WTC11 (cell line): Measurements from ENCODE around the gene RCOR3. TPM values are rescaled to one million over a fixed set of nuclear protein-coding genes. Genes with fewer than 3 reads are reported as not detected.

ENCODE experiments used
- ATAC-seq: fragments of 200-7000 bp; cut with Tn5 transposase; 2 replicates; pipeline ENCODE4 v1.10.0; 2021; ENCODE audit warnings: mild to moderate bottlenecking, moderate library complexity
- CTCF ChIA-PET: fragments of 300-600 bp; sonication (Branson Sonifier 250); formaldehyde crosslinking; loops from one replicate; lab custom pipeline; 2021; ENCODE audit warnings: antibody characterized with exemption; lab: Charles Lee
- POLR2A ChIA-PET: fragments of 350-600 bp; sonication (Branson Sonifier 250); formaldehyde crosslinking; loops from one replicate; lab custom pipeline; 2021; ENCODE audit warnings: antibody characterized with exemption; lab: Charles Lee
- DNase-seq: peaks from one replicate; pipeline ENCODE4 v3.0.0; 2021; ENCODE audit warnings: low spot score
- H3K27ac Mint-ChIP-seq: 2 replicates; pipeline ENCODE4 v1.8.0; 2021; ENCODE audit warnings: mixed read lengths
- H3K27me3 Mint-ChIP-seq: 2 replicates; pipeline ENCODE4 v1.8.0; 2021; ENCODE audit warnings: low read depth, mild to moderate bottlenecking, moderate library complexity, mixed read lengths
- H3K36me3 Mint-ChIP-seq: 2 replicates; pipeline ENCODE4 v1.8.0; 2021; ENCODE audit warnings: mixed read lengths
- H3K4me1 Mint-ChIP-seq: 2 replicates; pipeline ENCODE4 v1.8.0; 2022; ENCODE audit warnings: mixed read lengths
- H3K4me3 Mint-ChIP-seq: 2 replicates; pipeline ENCODE4 v1.8.0; 2021; ENCODE audit warnings: mild to moderate bottlenecking, moderate library complexity, mixed read lengths
- H3K9me3 Mint-ChIP-seq: 2 replicates; pipeline ENCODE4 v1.8.0; 2021; ENCODE audit warnings: mixed read lengths
- ETV6 ChIP-seq: sonication (generic); formaldehyde crosslinking; IDR thresholded peaks from 2 replicates; pipeline ENCODE4 v1.8.1; 2022; ENCODE audit warnings: mild to moderate bottlenecking, missing genetic modification reagents
- FOXP1 ChIP-seq: sonication (generic); formaldehyde crosslinking; IDR thresholded peaks from 2 replicates; pipeline ENCODE4 v1.8.0; 2022; ENCODE audit warnings: missing genetic modification reagents, mild to moderate bottlenecking, moderate library complexity, borderline replicate concordance
- GRHL2 ChIP-seq: fragments of 250-450 bp; sonication (Bioruptor Pico); IDR thresholded peaks from 2 replicates; pipeline ENCODE4 v1.8.0; 2022; ENCODE audit warnings: mild to moderate bottlenecking, moderate library complexity; ENCODE audit not compliant: insufficient replicate concordance, severe bottlenecking
- JAZF1 ChIP-seq: fragments of 250-450 bp; sonication (Bioruptor Pico); IDR thresholded peaks from 2 replicates; pipeline ENCODE4 v1.9.0; 2021; ENCODE audit warnings: moderate library complexity, mild to moderate bottlenecking, inconsistent platforms
- KAT7 ChIP-seq: sonication (generic); formaldehyde crosslinking; IDR thresholded peaks from 2 replicates; pipeline ENCODE4 v1.8.1; 2023; ENCODE audit warnings: missing genetic modification reagents, mild to moderate bottlenecking, borderline replicate concordance
- NFE2L1 ChIP-seq: sonication (generic); formaldehyde crosslinking; IDR thresholded peaks from 2 replicates; pipeline ENCODE4 v1.8.1; 2023; ENCODE audit warnings: missing genetic modification reagents
- RORB ChIP-seq: fragments of 250-450 bp; sonication (Bioruptor Pico); IDR thresholded peaks from 2 replicates; pipeline ENCODE4 v1.9.0; 2021; ENCODE audit warnings: mild to moderate bottlenecking
- ZBTB21 ChIP-seq: sonication (generic); formaldehyde crosslinking; IDR thresholded peaks from 2 replicates; pipeline ENCODE4 v1.8.1; 2023; ENCODE audit warnings: mild to moderate bottlenecking, missing genetic modification reagents, borderline replicate concordance
- ZNF138 ChIP-seq: sonication (generic); formaldehyde crosslinking; conservative IDR thresholded peaks from 2 replicates; pipeline ENCODE4 v1.8.1; 2022; ENCODE audit warnings: mild to moderate bottlenecking, moderate library complexity, missing genetic modification reagents
- ZNF219 ChIP-seq: sonication (generic); formaldehyde crosslinking; IDR thresholded peaks from 2 replicates; pipeline ENCODE4 v1.8.0; 2023; ENCODE audit warnings: missing genetic modification reagents, mild to moderate bottlenecking, borderline replicate concordance
- total RNA-seq: library from RNA; stranded (reverse); gene quantifications from 3 replicates; pipeline ENCODE4 v1.2.3, GENCODE V29; 2021
- TF ChIP-seq, protein P1 (sequence below): fragments of 250-450 bp; sonication (Bioruptor Pico); IDR thresholded peaks from 2 replicates; pipeline ENCODE4 v1.9.0; 2021; ENCODE audit warnings: mild to moderate bottlenecking
- TF ChIP-seq, protein P2 (sequence below): sonication (generic); formaldehyde crosslinking; IDR thresholded peaks from 2 replicates; pipeline ENCODE4 v1.8.1; 2022; ENCODE audit warnings: mild to moderate bottlenecking, missing genetic modification reagents, moderate library complexity, borderline replicate concordance
- TF ChIP-seq, protein P3 (sequence below): sonication (generic); formaldehyde crosslinking; conservative IDR thresholded peaks from 2 replicates; pipeline ENCODE4 v1.8.1; 2022; ENCODE audit warnings: mild to moderate bottlenecking, missing genetic modification reagents
- TF ChIP-seq, protein P4 (sequence below): sonication (generic); formaldehyde crosslinking; IDR thresholded peaks from 2 replicates; pipeline ENCODE4 v1.8.1; 2022; ENCODE audit warnings: mild to moderate bottlenecking, moderate library complexity, missing genetic modification reagents
- TF ChIP-seq, protein P5 (sequence below): sonication (generic); formaldehyde crosslinking; IDR thresholded peaks from 2 replicates; pipeline ENCODE4 v1.8.1; 2022; ENCODE audit warnings: low read depth, missing genetic modification reagents, borderline replicate concordance
- TF ChIP-seq, protein P6 (sequence below): sonication (generic); formaldehyde crosslinking; IDR thresholded peaks from 2 replicates; pipeline ENCODE4 v1.8.1; 2022; ENCODE audit warnings: missing genetic modification reagents, borderline replicate concordance
- TF ChIP-seq, protein P7 (sequence below): sonication (generic); formaldehyde crosslinking; IDR thresholded peaks from 2 replicates; pipeline ENCODE4 v1.8.0; 2023; ENCODE audit warnings: missing genetic modification reagents, mild to moderate bottlenecking, borderline replicate concordance
- TF ChIP-seq, protein P8 (sequence below): sonication (generic); formaldehyde crosslinking; IDR thresholded peaks from 2 replicates; pipeline ENCODE4 v1.8.1; 2022; ENCODE audit warnings: low read depth, mild to moderate bottlenecking, moderate library complexity, missing genetic modification reagents, borderline replicate concordance

The RCOR3 gene
- total RNA-seq, 1 experiment from 2014 or later = 35.9 TPM

DNA sequence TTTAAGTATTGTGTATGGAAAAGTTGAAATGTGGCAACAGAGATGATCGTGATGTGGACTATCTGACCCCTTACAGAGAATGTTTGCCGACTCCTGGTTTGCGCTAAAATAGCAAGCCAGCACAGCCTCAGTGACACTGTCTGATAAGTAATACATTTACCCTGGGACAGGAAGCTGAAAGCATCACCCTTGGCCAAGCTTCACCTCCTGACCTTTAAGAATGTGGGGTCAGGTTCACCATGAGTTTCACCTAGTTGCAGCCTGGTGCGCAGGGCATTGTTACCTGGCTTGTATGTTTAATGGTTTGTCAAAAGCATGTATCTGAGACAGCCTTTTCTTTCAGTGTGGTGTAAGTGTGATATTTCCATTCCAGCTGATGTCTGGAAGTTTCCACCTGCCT is 96.7 kb downstream of the RCOR3 start:
- CTCF ChIA-PET = no interaction called here

DNA sequence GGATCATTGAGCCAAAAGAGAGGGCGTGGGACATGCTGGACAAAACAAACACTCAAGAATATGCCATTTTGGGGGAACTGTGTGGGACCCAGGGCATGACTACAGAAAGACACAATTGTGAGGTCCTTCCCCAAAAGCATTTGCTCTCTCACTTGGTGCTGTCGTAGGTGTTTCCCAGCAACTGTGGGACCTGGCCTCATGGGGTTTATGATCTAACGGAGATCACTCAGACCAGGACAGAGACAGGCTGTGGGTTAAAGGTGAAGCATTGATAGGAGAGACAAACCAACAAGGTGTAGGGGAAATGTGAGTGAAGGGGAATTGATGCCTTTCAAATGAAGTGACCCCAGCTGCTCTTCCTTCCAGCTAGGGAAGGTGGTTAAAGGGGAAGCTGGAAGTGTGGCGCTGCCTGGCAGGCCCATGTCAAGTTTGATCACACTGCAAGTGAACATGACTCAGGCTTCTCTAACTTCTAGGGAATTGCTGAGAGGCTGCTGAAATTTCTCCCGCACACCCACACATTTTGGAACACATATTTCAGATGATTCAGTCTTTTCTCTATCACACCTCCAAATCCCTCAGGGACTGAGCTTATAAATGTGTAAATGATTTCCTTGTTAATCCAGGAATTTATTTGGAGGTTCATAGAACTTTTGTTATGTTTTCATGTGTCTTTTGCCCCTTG is 97.7 kb downstream of the RCOR3 start:
- CTCF ChIA-PET = no interaction called here
- peaks cover 30% of the 10 kb centered on the region for H3K36me3 Mint-ChIP-seq
- ATAC-seq = no peak

More for the DNA sequence above, 96.7 kb downstream of the RCOR3 start:
- H3K4me3 Mint-ChIP-seq = no peak overlapping the region
- POLR2A ChIA-PET = no interaction called here
- peaks cover 32% of the 10 kb centered on the region for H3K36me3 Mint-ChIP-seq
- peaks cover 15% of the 10 kb centered on the region for H3K9me3 Mint-ChIP-seq
- no peaks in the 10 kb centered on the region for H3K27me3 Mint-ChIP-seq
- ATAC-seq (no peak), DNase-seq (no peak)
- H3K27ac Mint-ChIP-seq = no peak overlapping the region
- TF ChIP-seq, protein P1, sequence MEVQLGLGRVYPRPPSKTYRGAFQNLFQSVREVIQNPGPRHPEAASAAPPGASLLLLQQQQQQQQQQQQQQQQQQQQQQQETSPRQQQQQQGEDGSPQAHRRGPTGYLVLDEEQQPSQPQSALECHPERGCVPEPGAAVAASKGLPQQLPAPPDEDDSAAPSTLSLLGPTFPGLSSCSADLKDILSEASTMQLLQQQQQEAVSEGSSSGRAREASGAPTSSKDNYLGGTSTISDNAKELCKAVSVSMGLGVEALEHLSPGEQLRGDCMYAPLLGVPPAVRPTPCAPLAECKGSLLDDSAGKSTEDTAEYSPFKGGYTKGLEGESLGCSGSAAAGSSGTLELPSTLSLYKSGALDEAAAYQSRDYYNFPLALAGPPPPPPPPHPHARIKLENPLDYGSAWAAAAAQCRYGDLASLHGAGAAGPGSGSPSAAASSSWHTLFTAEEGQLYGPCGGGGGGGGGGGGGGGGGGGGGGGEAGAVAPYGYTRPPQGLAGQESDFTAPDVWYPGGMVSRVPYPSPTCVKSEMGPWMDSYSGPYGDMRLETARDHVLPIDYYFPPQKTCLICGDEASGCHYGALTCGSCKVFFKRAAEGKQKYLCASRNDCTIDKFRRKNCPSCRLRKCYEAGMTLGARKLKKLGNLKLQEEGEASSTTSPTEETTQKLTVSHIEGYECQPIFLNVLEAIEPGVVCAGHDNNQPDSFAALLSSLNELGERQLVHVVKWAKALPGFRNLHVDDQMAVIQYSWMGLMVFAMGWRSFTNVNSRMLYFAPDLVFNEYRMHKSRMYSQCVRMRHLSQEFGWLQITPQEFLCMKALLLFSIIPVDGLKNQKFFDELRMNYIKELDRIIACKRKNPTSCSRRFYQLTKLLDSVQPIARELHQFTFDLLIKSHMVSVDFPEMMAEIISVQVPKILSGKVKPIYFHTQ (CRISPR knock-in tag) = no peak
- TF ChIP-seq, protein P2, sequence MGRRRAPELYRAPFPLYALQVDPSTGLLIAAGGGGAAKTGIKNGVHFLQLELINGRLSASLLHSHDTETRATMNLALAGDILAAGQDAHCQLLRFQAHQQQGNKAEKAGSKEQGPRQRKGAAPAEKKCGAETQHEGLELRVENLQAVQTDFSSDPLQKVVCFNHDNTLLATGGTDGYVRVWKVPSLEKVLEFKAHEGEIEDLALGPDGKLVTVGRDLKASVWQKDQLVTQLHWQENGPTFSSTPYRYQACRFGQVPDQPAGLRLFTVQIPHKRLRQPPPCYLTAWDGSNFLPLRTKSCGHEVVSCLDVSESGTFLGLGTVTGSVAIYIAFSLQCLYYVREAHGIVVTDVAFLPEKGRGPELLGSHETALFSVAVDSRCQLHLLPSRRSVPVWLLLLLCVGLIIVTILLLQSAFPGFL (CRISPR knock-in tag) = no peak
- TF ChIP-seq, protein P3, sequence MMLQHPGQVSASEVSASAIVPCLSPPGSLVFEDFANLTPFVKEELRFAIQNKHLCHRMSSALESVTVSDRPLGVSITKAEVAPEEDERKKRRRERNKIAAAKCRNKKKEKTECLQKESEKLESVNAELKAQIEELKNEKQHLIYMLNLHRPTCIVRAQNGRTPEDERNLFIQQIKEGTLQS (CRISPR knock-in tag) = no peak
- no peaks in the 10 kb centered on the region for H3K4me1 Mint-ChIP-seq

More for the DNA sequence above, 97.7 kb downstream of the RCOR3 start:
- DNase-seq = no peak
- Mint-ChIP-seq H3K9me3 (peaks cover 7% of the 10 kb centered on the region), H3K27me3 (no peaks in the 10 kb centered on the region), H3K4me1 (no peaks in the 10 kb centered on the region), H3K27ac (no peak overlapping the region; the same call in 1 of the 2 replicates), H3K4me3 (no peak overlapping the region)
- POLR2A ChIA-PET = no interaction called here
- TF ChIP-seq GRHL2 (CRISPR knock-in tag) = no peak
- no peak for TF ChIP-seq ETV6 (CRISPR knock-in tag)
- TF ChIP-seq NFE2L1 (CRISPR knock-in tag) = no peak
- TF ChIP-seq, protein P4, sequence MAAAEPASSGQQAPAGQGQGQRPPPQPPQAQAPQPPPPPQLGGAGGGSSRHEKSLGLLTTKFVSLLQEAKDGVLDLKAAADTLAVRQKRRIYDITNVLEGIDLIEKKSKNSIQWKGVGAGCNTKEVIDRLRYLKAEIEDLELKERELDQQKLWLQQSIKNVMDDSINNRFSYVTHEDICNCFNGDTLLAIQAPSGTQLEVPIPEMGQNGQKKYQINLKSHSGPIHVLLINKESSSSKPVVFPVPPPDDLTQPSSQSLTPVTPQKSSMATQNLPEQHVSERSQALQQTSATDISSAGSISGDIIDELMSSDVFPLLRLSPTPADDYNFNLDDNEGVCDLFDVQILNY = no peak
- no peak for TF ChIP-seq ZNF138
- TF ChIP-seq, protein P5, sequence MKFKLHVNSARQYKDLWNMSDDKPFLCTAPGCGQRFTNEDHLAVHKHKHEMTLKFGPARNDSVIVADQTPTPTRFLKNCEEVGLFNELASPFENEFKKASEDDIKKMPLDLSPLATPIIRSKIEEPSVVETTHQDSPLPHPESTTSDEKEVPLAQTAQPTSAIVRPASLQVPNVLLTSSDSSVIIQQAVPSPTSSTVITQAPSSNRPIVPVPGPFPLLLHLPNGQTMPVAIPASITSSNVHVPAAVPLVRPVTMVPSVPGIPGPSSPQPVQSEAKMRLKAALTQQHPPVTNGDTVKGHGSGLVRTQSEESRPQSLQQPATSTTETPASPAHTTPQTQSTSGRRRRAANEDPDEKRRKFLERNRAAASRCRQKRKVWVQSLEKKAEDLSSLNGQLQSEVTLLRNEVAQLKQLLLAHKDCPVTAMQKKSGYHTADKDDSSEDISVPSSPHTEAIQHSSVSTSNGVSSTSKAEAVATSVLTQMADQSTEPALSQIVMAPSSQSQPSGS (CRISPR knock-in tag) = no peak
- TF ChIP-seq, protein P6, sequence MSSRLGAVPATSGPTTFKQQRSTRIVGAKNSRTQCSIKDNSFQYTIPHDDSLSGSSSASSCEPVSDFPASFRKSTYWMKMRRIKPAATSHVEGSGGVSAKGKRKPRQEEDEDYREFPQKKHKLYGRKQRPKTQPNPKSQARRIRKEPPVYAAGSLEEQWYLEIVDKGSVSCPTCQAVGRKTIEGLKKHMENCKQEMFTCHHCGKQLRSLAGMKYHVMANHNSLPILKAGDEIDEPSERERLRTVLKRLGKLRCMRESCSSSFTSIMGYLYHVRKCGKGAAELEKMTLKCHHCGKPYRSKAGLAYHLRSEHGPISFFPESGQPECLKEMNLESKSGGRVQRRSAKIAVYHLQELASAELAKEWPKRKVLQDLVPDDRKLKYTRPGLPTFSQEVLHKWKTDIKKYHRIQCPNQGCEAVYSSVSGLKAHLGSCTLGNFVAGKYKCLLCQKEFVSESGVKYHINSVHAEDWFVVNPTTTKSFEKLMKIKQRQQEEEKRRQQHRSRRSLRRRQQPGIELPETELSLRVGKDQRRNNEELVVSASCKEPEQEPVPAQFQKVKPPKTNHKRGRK = no peak
- no peak for TF ChIP-seq FOXP1
- no peak for TF ChIP-seq ZBTB21
- TF ChIP-seq, protein P7, sequence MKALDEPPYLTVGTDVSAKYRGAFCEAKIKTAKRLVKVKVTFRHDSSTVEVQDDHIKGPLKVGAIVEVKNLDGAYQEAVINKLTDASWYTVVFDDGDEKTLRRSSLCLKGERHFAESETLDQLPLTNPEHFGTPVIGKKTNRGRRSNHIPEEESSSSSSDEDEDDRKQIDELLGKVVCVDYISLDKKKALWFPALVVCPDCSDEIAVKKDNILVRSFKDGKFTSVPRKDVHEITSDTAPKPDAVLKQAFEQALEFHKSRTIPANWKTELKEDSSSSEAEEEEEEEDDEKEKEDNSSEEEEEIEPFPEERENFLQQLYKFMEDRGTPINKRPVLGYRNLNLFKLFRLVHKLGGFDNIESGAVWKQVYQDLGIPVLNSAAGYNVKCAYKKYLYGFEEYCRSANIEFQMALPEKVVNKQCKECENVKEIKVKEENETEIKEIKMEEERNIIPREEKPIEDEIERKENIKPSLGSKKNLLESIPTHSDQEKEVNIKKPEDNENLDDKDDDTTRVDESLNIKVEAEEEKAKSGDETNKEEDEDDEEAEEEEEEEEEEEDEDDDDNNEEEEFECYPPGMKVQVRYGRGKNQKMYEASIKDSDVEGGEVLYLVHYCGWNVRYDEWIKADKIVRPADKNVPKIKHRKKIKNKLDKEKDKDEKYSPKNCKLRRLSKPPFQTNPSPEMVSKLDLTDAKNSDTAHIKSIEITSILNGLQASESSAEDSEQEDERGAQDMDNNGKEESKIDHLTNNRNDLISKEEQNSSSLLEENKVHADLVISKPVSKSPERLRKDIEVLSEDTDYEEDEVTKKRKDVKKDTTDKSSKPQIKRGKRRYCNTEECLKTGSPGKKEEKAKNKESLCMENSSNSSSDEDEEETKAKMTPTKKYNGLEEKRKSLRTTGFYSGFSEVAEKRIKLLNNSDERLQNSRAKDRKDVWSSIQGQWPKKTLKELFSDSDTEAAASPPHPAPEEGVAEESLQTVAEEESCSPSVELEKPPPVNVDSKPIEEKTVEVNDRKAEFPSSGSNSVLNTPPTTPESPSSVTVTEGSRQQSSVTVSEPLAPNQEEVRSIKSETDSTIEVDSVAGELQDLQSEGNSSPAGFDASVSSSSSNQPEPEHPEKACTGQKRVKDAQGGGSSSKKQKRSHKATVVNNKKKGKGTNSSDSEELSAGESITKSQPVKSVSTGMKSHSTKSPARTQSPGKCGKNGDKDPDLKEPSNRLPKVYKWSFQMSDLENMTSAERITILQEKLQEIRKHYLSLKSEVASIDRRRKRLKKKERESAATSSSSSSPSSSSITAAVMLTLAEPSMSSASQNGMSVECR (CRISPR knock-in tag) = no peak
- no peak for TF ChIP-seq ZNF219 (CRISPR knock-in tag)
- TF ChIP-seq JAZF1 (CRISPR knock-in tag) = no peak
- TF ChIP-seq KAT7 (CRISPR knock-in tag) = no peak
- TF ChIP-seq RORB (CRISPR knock-in tag) = no peak
- TF ChIP-seq, protein P8, sequence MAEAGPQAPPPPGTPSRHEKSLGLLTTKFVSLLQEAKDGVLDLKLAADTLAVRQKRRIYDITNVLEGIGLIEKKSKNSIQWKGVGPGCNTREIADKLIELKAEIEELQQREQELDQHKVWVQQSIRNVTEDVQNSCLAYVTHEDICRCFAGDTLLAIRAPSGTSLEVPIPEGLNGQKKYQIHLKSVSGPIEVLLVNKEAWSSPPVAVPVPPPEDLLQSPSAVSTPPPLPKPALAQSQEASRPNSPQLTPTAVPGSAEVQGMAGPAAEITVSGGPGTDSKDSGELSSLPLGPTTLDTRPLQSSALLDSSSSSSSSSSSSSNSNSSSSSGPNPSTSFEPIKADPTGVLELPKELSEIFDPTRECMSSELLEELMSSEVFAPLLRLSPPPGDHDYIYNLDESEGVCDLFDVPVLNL = no peak
